HepG2 (cell line): Measurements from ENCODE around the gene KDM7A. TPM values are rescaled to one million over a fixed set of nuclear protein-coding genes. Genes with fewer than 3 reads are reported as not detected.

Source experiments
- ATAC-seq: fragments of 200-7000 bp; cut with Tn5 transposase; 3 replicates; pipeline ENCODE4 v1.9.1; 2020; ENCODE audit warnings: mild to moderate bottlenecking, moderate library complexity
- BruUV-seq: library from RNA; stranded (reverse); fragments of 400-500 nt; replicated peaks from 2 replicates; lab custom pipeline; 2021; lab: Mats Ljungman, UMichigan
- CTCF ChIA-PET: fragments of 300-600 bp; formaldehyde crosslinking; extraction: SDS; loops from one replicate; lab custom pipeline; 2021; ENCODE audit warnings: low total read pairs, inconsistent platforms, low intra/inter-chr PET ratio; lab: Yijun Ruan, JAX
- POLR2A ChIA-PET: fragments of 350-600 bp; sonication (Branson Sonifier 250); formaldehyde crosslinking; loops from one replicate; lab custom pipeline; 2020; ENCODE audit warnings: antibody characterized with exemption, inconsistent platforms; lab: Yijun Ruan, JAX
- DNase-seq: peaks from one replicate; pipeline ENCODE4 v3.0.0-alpha.2; 2015; ENCODE audit warnings: low spot score
- FAIRE-seq: peaks from 3 replicates; lab custom pipeline; 2011; peaks lifted over from hg19 to GRCh38; lab: Jason Lieb, UNC
- H2AFZ ChIP-seq: one replicate; pipeline ENCODE4 v1.6.1; 2011; ENCODE audit warnings: low read length, inconsistent platforms
- H3K27ac ChIP-seq: fragments of 300-600 bp; 3 replicates; pipeline ENCODE4 v1.8.0; 2011; ENCODE audit warnings: mixed run types, mild to moderate bottlenecking, mixed read lengths, low read length, inconsistent platforms; ENCODE audit not compliant: insufficient read depth; ENCODE audit errors: extremely low read length
- H3K27me3 ChIP-seq, 2 experiments: fragments of 200-600 bp in 1 of 2; 2 replicates in 1 of 2; 3 replicates in 1 of 2; pipeline versions ENCODE4 v1.6.0 to v1.8.0; 2011; ENCODE audit warnings: low read length in 2 of 2, mild to moderate bottlenecking in 2 of 2, moderate library complexity in 2 of 2, inconsistent platforms in 1 of 2; ENCODE audit not compliant: insufficient read depth in 2 of 2, control insufficient read depth in 1 of 2
- H3K36me3 ChIP-seq, 2 experiments: fragments of 200-600 bp in 1 of 2; replicated peaks in 1 of 2; 2 replicates in 1 of 2; 3 replicates in 1 of 2; pipeline versions ENCODE4 v1.5.1 to v1.8.0; 2011; ENCODE audit warnings: low read length in 2 of 2, inconsistent platforms in 1 of 2; ENCODE audit not compliant: insufficient read depth in 2 of 2, control insufficient read depth in 1 of 2
- H3K4me1 ChIP-seq: 2 replicates; pipeline ENCODE4 v1.5.1; 2012; ENCODE audit warnings: low read length, inconsistent platforms; ENCODE audit not compliant: insufficient read depth
- H3K4me2 ChIP-seq: 2 replicates; pipeline ENCODE4 v1.6.0; 2011; ENCODE audit warnings: low read depth, low read length, inconsistent platforms
- H3K4me3 ChIP-seq, 3 experiments: fragments of 200-600 bp in 1 of 3; sonication (generic), shearing (Covaris generic) in 1 of 3; replicated peaks in 1 of 3; 2 replicates each; pipeline ENCODE4 v1.5.1; 2011 to 2016; ENCODE audit warnings: low read length in 3 of 3, inconsistent platforms in 2 of 3, low read depth in 2 of 3, mild to moderate bottlenecking in 2 of 3, control low read depth in 1 of 3, mixed read lengths in 1 of 3; ENCODE audit not compliant: insufficient read depth in 1 of 3
- H3K79me2 ChIP-seq: one replicate; pipeline ENCODE4 v1.6.1; 2011; ENCODE audit warnings: low read length, inconsistent platforms; ENCODE audit not compliant: insufficient read depth
- H3K9ac ChIP-seq: 2 replicates; pipeline ENCODE4 v1.6.0; 2011; ENCODE audit warnings: mild to moderate bottlenecking, low read depth, low read length, inconsistent platforms; ENCODE audit not compliant: insufficient read depth
- H3K9me3 ChIP-seq: 2 replicates; pipeline ENCODE4 v1.5.1; 2012; ENCODE audit warnings: mild to moderate bottlenecking, low read length
- H4K20me1 ChIP-seq: 2 replicates; pipeline ENCODE4 v1.6.0; 2011; ENCODE audit warnings: inconsistent platforms, mild to moderate bottlenecking, low read length, moderate library complexity; ENCODE audit not compliant: insufficient read depth
- GTF3A ChIP-seq: sonication (generic); formaldehyde crosslinking; conservative IDR thresholded peaks from 2 replicates; pipeline ENCODE4 v1.4.0; 2020; ENCODE audit warnings: mild to moderate bottlenecking, missing genetic modification reagents
- MLXIP ChIP-seq: sonication (generic); formaldehyde crosslinking; IDR thresholded peaks from 2 replicates; pipeline ENCODE4 v1.9.0; 2021; ENCODE audit warnings: missing genetic modification reagents, borderline replicate concordance
- NR0B2 ChIP-seq: sonication (generic); formaldehyde crosslinking; IDR thresholded peaks from 2 replicates; pipeline ENCODE4 v1.4.0; 2020; ENCODE audit warnings: mild to moderate bottlenecking, missing genetic modification reagents
- PRDM4 ChIP-seq: sonication (generic); formaldehyde crosslinking; IDR thresholded peaks from 2 replicates; pipeline ENCODE4 v1.9.0; 2021; ENCODE audit warnings: missing genetic modification reagents, borderline replicate concordance
- RBFOX2 ChIP-seq: fragments of 200-400 bp; formaldehyde crosslinking; IDR thresholded peaks from 2 replicates; pipeline ENCODE4 v1.6.1; 2017; ENCODE audit warnings: low read depth, mild to moderate bottlenecking, low read length
- SAFB2 ChIP-seq: sonication (generic); formaldehyde crosslinking; IDR thresholded peaks from 2 replicates; pipeline ENCODE4 v1.5.1; 2020; ENCODE audit warnings: missing genetic modification reagents, low read depth, mild to moderate bottlenecking, borderline replicate concordance
- YEATS4 ChIP-seq: sonication (generic); formaldehyde crosslinking; IDR thresholded peaks from 2 replicates; pipeline ENCODE4 v1.4.0; 2020; ENCODE audit warnings: missing genetic modification reagents, borderline replicate concordance
- ZNF251 ChIP-seq: sonication (generic); formaldehyde crosslinking; IDR thresholded peaks from 2 replicates; pipeline ENCODE4 v1.9.0; 2021; ENCODE audit warnings: mild to moderate bottlenecking, missing genetic modification reagents
- ZNF326 ChIP-seq: sonication (generic); formaldehyde crosslinking; IDR thresholded peaks from 2 replicates; pipeline ENCODE4 v1.4.0; 2020; ENCODE audit warnings: missing genetic modification reagents, borderline replicate concordance
- ZNF841 ChIP-seq: sonication (generic); formaldehyde crosslinking; IDR thresholded peaks from 2 replicates; pipeline ENCODE4 v1.8.1; 2023; ENCODE audit warnings: missing genetic modification reagents, borderline replicate concordance
- ZSCAN5A ChIP-seq: sonication (generic); formaldehyde crosslinking; IDR thresholded peaks from 2 replicates; pipeline ENCODE4 v1.8.0; 2022; ENCODE audit warnings: mild to moderate bottlenecking, missing genetic modification reagents, borderline replicate concordance
- WGBS: methylation state at CpG from one replicate; pipeline ENCODE4 v1.1.6; 2017; ENCODE audit warnings: low lambda C conversion rate; 5-methylcytosine and 5-hydroxymethylcytosine counted together
- in situ Hi-C: cut with HindIII; loops from 2 replicates; pipeline ENCODE4 v1.10.0; 2017; ENCODE audit warnings: low pct_unique_long_range_greater_than_20kb; ENCODE audit not compliant: extremely low pct_ligation_motif_present
- intact Hi-C: fragments of 100-400 bp; cut with micrococcal nuclease; formaldehyde crosslinking; loops from one replicate; pipeline ENCODE4 v1.10.0; 2022; ENCODE audit not compliant: unreplicated experiment
- polyA plus RNA-seq, 8 experiments: library from polyadenylated mRNA; depleted of rRNA in 3 of 8; stranded (reverse) in 7 of 8; unstranded in 1 of 8; fragments of >200 nt; fragmentation: Illumina TruSeq in 4 of 8; extraction: Trizol in 4 of 8; gene quantifications; 2 replicates each; pipeline versions ENCODE4 v1.2.1 to v1.2.3, GENCODE V29; 2011 to 2016; ENCODE audit warnings: low read depth in 4 of 8, missing spikeins in 1 of 8, mixed read lengths in 1 of 8; ENCODE audit not compliant: insufficient read depth in 1 of 8
- total RNA-seq, 5 experiments: library from RNA; depleted of rRNA; stranded (reverse); fragments of >200 nt; fragmentation: Illumina TruSeq; extraction: Trizol; gene quantifications; 2 replicates each; pipeline ENCODE4 v1.2.3, GENCODE V29; 2016; ENCODE audit warnings: low read depth in 1 of 5

KDM7A gene
- total and polyA plus RNA-seq, 2 of the 13 experiments (the other 11 are each of a cell fraction or from before 2014, with no cell fraction given): 10.8 to 16.8 TPM

- ChIA-PET POLR2A (no interaction called here), CTCF (no interaction called here)
- no peak for TF ChIP-seq SAFB2 (CRISPR knock-in tag)
- no peak for TF ChIP-seq RBFOX2
- no peak for TF ChIP-seq PRDM4
- no peak for TF ChIP-seq NR0B2
- no peak for TF ChIP-seq ZNF841 (CRISPR knock-in tag)
- no peak for TF ChIP-seq ZSCAN5A (CRISPR knock-in tag)
- no peak for TF ChIP-seq ZNF326 (CRISPR knock-in tag)
- no peak for TF ChIP-seq ZNF251
- TF ChIP-seq MLXIP (CRISPR knock-in tag): no peak
- no peak for TF ChIP-seq YEATS4 (CRISPR knock-in tag)
- TF ChIP-seq GTF3A (CRISPR knock-in tag): no peak
- BruUV-seq: no TSS peak
- no peaks in the 10 kb centered on the region for H3K27me3 ChIP-seq
- H3K4me1 ChIP-seq: peaks cover 67% of the 10 kb centered on the region
- peaks cover 97% of the 10 kb centered on the region for H4K20me1 ChIP-seq
- no peak for DNase-seq
- H3K79me2 ChIP-seq: peaks cover 94% of the 10 kb centered on the region
- H3K9ac ChIP-seq: no peak overlapping the region
- WGBS: 100% methylated on average over 1 of the region's 1 CpG
- intact Hi-C loops (no loop called here), in situ Hi-C loops (loop anchor here (10.0 kb wide), 1 partner anchor 164 kb away; no protein-coding TSS in a partner anchor)
- FAIRE-seq: no peak
- no peaks in the 10 kb centered on the region for H3K9me3 ChIP-seq
- no peak overlapping the region for H3K4me3 ChIP-seq
- peaks cover 10 to 34% of the 10 kb centered on the region in 2 experiments; a peak in 4 of 5 replicates for H3K36me3 ChIP-seq
- no peak overlapping the region for H3K27ac ChIP-seq
- ATAC-seq: no peak
- no peak overlapping the region for H3K4me2 ChIP-seq
- no peak overlapping the region for H2AFZ ChIP-seq
These were observed 15.7 kb downstream of the KDM7A start for GRCh38 chr7:140161047-140161446.
